GM21390 (cell line): ENCODE data around the gene UBXN7.
"Not testable (repeated sequence)": the region's sequence is repeated elsewhere in the genome, so short reads cannot be mapped to it uniquely, and the experiment has no call there.

Source experiments
- ATAC-seq: cut with Tn5 transposase; IDR thresholded peaks from one replicate; pipeline ENCODE4 v1.9.1; 2021; ENCODE audit not compliant: unreplicated experiment

UBXN7 gene

GRCh38 chr3:196432137-196432879, at the start of gene UBXN7:
UBXN7 (minus strand) TSS chr3:196432427; CDS start chr3:196432399, 28 bp downstream.
- ATAC-seq: peak; percentile 77

- no peak for ATAC-seq
Observed at GRCh38 chr3:196477678-196478077, 45.5 kb upstream of the UBXN7 start.

- no peak for ATAC-seq
Observed at GRCh38 chr3:196472286-196472685, 40.1 kb upstream of the UBXN7 start.

GRCh38 chr3:196471551-196471950, 39.3 kb upstream of the UBXN7 start:
- no peak for ATAC-seq

- not testable (repeated sequence) for ATAC-seq
Observed at GRCh38 chr3:196470182-196470581, 38.0 kb upstream of the UBXN7 start.

- no peak for ATAC-seq
Observed at GRCh38 chr3:196463804-196464203, 31.6 kb upstream of the UBXN7 start.

- ATAC-seq: no peak
Observed at GRCh38 chr3:196463478-196463756, 31.2 kb upstream of the UBXN7 start.

GRCh38 chr3:196462680-196463477, 30.7 kb upstream of the UBXN7 start:
- ATAC-seq: not testable (repeated sequence)

GRCh38 chr3:196458063-196458462, 25.8 kb upstream of the UBXN7 start:
- no peak for ATAC-seq

- not testable (repeated sequence) for ATAC-seq
Observed at GRCh38 chr3:196457470-196457869, 25.2 kb upstream of the UBXN7 start.

- ATAC-seq: no peak
Observed at GRCh38 chr3:196454935-196455334, 22.7 kb upstream of the UBXN7 start.

- not testable (repeated sequence) for ATAC-seq
Observed at GRCh38 chr3:196445391-196445790, 13.2 kb upstream of the UBXN7 start.

GRCh38 chr3:196444500-196444894, 12.3 kb upstream of the UBXN7 start:
- no peak for ATAC-seq

GRCh38 chr3:196440696-196441095, 8.5 kb upstream of the UBXN7 start:
- ATAC-seq: peak; percentile 51

GRCh38 chr3:196440041-196440537, 7.9 kb upstream of the UBXN7 start:
- peak; percentile 46 for ATAC-seq

GRCh38 chr3:196431181-196432136, 768 bp downstream of the UBXN7 start:
- peak; percentile 17 for ATAC-seq

- no peak for ATAC-seq
Observed at GRCh38 chr3:196428041-196428440, 4.2 kb downstream of the UBXN7 start.

GRCh38 chr3:196424421-196424820, 7.8 kb downstream of the UBXN7 start:
- ATAC-seq: not testable (repeated sequence)

- no peak for ATAC-seq
Observed at GRCh38 chr3:196423044-196423781, 9.0 kb downstream of the UBXN7 start.

GRCh38 chr3:196421668-196422067, 10.6 kb downstream of the UBXN7 start:
- not testable (repeated sequence) for ATAC-seq
